ENCODE results near the gene NEDD8.

Gene NEDD8

DNA sequence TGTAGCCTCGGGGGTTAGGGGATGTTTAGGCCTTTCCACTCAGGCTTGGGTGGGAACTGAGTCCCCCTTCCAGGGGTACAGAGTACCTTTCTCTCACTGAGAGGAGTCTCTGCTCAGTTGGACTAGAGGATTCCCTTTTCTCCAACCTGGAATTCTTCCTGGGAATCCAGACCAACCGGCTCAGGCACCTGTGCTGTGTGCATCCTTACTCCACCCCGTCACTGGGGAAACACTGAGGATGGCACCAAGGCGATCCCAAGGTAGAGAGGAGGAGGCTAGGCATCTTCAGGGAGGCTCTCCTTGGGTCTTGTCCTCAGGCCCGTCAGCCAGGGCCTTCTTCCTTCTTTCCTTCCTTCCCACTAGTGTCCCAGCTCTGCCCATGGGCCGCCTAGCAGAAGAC, 31.7 kb upstream of the NEDD8 start:
- DNase-seq (ENCODE audit: low spot score): no peak

DNA sequence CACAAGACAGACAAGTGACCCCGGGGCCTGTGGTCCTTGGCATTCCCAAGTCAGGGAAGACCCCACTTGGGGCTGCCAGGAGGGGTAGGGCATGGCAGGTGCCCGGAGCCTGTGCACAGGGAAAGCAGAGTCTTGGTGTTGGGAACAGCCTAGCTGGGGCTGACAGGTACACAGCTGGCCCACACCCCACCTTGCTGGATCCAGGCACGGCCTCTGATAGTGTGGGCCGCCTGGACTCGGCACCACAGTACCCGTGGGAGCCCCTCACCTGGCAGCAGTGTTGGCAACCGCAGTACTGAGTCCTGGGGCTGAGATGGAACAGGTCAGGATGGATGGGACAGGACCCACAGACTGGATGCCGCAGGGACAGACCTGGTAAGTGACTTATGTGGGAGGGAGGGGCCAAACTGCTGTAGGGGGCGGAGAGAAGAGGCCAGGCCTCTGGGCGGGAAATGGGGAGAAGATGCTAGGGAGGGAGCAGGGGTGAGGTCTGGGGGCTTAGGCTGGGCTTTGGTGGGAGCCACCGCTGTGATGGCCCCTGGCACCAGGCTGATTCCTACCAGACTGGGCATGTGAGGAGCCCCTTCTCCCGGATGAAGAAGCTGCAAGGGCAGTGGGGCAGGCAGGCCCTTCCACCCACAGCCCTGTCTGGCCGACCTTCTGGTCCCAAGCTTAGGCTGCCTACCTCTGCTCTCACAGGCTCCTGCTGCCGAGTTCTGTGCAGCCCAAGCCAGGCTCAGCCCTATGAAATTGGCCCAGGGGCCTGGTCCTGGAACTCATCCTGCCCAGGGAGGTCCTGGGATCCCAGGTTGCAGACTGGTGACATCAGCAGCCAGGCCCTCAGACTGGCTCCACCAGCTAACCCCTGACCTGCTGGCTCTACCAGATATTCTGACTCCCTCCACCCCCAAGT, 30.9 kb upstream of the NEDD8 start, which contains the start of gene TGM1:
Gene TGM1 (minus strand): TSS at position 357 of the 913 bp plus-strand sequence. CDS start 825 bp downstream, outside the sequence.
- DNase-seq (ENCODE audit: low spot score): no peak

DNA sequence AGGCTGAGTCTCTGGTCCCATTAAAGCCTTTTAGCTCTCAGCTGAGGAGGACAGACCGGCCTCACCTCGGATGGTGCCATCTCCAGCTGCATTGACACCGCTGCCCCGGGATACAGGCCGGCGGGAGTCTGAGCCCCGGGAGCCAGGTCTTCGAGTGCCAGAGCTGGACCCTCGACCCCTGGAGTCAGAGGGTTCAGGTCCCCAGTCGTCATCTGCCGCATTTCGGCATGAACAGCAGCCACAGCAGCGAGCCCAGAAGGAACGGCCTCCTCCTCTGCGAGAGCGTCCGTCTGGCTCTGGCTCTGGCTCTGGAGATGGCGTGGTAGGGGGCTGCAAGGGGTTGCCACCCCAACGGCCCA, 29.8 kb upstream of the NEDD8 start:
- DNase-seq (ENCODE audit: low spot score): no peak

DNA sequence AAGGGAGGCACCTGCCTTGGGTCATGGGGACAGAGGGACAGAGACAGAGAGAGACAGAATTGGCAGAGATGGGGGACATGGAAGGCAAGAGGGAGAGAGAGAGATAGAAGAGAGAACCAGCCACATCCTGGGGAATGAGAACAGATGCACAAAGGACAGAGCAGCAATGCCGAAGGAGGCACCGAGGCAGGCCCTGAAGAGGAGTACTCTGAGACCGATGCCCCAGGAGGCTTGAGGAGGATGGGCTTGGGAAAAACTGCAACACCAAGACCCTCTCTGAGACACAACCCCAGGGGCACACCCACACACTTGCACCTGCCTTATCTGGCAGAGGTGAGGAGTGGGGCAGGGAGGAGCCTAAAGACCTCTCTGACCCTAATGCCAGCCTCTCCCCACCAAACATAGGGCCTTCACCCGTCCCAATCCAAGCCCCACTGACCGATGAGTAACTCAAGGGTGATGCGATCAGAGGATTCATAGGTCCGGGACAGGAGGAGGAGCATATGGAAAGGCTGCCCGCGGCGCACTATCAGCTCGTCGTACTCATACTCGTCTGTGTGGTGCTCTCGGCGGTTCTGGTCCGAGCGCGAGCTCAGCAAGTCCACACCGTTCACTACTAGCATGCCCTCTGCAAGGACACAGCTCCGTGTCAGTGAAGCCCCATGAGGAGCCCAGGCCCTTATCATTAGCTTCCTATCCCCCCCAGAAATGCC, 29.2 kb upstream of the NEDD8 start:
- no peak for DNase-seq (ENCODE audit: low spot score)

DNA sequence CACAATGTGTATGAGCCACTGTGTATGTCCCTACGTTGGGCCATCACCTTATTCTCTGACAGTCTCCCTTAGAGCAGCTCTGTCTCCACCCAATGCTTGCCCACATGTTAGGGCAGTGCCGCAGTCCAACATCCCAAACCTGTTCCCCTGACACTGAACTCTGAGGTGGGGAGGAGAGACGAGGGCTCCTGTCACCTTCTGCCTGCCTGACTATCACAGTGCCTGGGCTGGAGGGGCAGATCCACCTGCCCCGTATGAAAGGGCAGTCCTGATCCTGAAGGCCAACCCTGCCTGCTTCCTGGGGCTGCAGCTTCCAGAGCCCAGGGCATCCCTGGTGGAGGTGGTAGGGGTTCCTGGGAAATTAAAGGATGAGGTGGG, 28.6 kb upstream of the NEDD8 start:
- no peak for DNase-seq (ENCODE audit: low spot score)

DNA sequence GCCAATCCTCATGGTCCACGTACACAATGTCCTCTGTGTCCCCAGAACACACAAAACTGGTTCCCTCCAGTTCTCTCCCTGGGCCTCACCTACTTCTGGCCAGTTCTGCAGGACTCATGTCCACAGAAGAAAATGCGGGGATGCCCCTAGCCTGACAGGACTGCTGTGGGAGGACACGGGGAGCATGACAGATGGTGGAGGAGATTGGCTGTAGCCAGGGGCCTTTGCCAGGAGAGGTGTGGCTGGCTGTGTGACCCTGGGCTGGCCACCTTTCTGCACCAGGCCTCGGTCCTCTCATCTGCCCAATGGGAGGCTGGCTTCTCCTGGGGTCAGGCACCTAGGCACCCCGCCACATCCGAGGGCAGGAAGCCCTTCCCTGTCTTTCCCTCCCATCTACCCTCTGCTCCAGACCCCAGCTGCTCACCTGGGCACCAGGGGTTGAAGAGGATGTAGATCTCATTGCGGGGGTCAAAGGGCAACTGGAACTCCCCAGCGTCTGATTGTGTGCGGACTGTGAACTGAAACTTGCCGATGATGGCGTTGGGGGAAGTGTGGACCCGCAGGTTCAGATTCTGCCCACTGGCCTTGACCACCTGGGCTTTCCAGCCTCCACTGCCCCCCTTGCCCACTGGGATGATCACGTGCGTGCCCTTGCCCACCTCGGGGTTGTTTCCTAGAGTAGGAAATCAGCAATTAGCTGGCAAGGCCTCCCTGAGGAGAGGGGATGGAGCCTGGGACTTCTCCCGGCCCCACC, 28.0 kb upstream of the NEDD8 start:
- no peak for DNase-seq (ENCODE audit: low spot score)

DNA sequence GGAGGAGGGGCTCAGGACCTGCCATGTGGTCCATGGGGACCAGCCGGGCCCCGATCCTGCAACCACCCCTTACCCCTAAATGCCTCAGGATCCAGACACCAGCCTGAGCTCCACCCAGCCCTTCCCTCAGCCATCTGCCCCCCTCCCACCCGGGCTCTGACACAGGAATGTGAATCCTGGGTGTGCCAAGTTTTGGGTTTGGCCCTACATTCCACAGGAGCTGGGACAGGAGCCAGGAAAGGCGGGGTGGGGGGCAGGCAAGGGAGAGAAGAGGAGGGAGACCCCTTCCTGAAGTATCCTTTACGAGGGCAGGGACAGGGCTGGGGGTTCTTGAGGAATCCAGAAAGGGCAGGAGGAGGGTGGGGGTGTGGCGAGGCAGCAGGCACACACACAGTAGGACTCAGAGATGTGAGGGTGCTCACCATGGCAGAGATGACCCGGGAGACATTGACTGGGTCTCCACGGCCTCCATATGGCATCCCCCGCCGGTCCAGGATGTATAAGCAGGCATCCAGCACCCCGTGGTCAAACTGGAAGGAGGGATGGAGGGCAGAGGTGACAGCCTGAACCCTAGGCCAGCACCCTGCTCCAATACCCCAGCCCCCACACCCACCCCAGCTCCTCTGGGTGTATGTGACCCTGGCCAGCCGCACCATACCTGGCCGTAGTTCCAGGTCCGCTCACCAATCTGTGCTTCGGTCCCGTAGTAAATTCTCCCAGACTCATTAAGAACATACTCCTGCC, 27.3 kb upstream of the NEDD8 start:
- no peak for DNase-seq (ENCODE audit: low spot score)

DNA sequence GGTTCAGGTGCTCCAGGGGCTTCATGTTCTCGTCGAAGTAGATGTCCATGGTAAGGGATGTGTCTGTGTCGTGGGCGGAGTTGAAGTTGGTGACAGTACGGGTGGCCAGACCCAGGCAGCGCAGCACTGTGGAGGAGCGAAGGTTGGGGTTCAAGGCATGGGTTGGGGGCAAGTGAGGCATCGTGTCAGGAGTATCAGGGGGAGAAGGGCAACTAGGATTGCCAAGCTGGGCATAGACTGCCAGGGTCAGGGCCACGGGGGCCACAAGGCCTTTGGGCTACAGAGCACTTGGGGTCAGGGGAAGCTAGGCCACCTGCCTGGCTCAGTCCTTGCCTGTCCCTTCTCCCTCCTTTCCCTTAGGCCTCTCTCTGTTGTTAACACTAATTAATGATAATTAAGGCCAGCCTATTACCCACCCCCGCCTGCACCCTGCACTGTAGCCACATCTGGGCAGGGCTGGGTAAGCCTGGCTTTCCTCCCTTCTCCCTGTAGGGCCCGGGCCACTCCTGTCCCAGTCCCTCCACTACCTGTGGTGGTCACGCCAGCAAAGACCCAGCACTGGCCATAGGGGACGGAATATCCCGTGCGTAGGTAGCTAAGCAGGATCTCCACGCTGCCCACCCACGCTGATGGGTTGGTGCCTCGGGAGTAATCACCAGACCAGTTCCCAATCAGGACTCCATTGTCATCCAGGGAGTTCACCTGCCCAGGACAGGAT, 26.5 kb upstream of the NEDD8 start:
- no peak for DNase-seq (ENCODE audit: low spot score)

DNA sequence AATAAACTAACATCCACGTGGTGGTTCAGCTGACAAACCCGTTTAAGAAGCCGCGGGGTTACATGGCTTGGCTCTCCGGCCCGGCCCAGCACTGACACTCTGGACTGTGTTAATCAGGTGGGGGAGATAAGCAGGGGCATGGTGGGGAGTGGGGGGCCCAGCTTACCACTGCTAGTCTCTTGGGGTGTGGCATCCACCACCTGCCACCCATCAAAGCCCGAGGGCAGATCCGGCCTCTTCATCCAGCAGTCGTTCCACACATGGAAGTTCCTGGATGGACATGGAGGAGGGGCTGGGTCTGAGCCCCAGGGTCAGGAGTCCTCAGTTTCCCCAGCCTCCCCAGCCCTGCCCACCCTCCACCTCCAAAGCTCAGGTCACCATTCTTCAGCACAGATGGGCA, 26.0 kb upstream of the NEDD8 start:
- DNase-seq (ENCODE audit: low spot score): no peak

DNA sequence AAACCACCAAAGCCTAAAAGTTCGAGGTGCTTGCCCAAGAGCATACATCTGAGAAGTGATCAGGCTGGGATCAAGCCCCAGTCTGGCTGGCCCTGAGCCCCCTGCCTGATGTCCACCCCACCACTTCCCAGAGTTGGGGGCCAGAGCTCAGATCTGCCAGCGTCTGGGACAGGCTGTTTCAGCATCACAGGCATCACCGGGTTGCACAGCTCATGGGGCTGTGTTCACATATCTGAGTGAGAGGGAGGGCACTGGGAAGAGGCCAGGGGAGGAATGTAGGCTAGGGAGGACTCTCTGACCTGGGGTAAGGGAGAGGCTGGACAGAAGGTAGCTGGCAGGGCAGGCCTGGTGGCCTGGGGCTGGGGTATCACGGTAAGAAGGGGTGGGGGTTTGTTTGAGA, 24.8 kb upstream of the NEDD8 start:
- DNase-seq (ENCODE audit: low spot score): no peak

DNA sequence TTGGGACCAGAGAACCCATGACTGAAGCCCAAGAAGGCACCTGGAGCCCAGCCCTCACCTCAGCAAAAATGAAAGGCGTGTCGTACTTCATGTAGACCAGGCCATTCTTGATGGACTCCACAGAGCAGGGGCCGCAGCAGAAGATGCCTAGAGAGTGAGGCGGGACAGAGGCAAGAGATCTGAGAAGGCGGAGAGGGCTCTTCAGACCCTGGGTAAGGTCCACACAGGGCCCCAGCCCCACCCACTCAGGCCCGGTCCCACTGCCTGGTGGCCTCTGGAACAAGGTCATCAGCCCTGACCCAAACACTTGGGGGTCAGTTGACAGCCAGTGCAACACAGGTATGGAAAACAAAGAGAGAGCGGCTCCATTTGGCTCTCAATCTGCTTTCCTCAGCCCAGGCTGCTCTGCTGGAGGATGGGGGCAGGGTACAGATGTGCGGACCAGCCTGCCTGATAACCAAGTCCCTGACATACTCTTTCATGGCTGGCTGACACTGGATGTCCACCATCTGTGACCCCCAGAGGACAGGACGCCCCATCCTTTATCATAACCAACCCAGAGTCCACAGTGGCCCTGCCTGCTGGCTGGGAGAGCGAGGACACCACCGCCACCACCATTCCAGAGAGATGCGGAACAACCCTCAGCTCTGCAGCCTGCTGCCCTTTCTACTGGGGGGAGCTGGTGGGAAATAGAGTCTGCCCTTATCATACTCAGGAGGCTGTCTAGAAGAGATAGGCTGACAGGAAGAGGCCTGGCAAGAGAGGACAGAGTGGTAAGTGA, 24.0 kb upstream of the NEDD8 start:
- no peak for DNase-seq (ENCODE audit: low spot score)

DNA sequence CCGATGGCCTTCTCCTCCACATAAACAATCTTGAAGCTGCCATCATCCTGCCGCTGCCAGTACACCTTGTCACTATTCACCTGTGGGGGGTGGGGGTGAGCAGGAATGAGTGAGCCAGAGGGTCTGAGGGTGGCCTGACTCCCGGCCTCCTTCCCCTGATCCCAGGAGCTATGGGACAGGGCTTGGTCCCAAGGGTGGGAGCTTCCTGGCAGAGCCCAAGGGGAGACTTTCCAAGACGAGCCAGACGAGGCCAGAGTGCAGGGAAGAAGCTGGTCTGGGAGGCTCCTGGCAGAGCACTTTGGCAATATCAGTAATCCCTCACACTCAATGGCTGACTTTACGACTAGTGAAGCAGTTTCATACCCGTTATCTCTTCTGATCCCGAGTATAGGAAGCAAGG, 23.3 kb upstream of the NEDD8 start:
- no peak for DNase-seq (ENCODE audit: low spot score)

DNA sequence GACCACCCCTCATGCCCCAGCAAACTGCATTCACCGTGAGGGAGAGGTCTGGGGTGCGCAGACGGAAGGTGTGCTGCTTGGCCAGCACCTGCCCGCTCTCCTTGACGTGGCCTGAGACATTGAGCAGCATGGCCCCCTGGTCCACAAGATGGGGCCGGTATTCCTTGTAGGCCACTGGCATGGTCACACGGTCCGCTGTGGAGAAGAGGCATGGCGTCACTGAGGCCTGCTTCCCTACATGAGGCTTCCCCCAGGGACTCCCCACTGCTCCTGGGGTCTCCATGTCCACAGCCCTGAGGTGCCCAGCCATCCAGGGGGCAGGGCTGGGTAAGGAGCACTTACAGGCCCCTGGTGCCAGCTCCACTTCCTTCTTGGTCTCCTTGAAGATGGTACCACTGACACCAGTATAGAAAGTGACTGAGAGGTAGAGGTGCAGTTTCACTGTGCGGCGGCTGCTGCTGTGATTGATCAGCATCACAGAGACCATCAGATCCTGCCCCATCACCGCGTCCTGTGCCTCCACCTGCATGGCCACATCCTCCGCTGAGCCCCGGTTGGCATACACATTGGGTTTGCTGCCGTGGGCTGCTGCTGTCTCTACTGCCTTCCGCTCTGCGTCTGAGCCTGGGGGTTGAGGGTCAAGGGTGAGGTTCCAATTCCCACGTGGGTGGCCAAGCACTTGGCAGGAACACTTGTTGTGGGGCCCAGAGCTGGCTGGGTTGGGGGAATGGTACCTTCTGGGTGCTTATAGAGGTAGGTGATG, 22.6 kb upstream of the NEDD8 start:
- no peak for DNase-seq (ENCODE audit: low spot score)

DNA sequence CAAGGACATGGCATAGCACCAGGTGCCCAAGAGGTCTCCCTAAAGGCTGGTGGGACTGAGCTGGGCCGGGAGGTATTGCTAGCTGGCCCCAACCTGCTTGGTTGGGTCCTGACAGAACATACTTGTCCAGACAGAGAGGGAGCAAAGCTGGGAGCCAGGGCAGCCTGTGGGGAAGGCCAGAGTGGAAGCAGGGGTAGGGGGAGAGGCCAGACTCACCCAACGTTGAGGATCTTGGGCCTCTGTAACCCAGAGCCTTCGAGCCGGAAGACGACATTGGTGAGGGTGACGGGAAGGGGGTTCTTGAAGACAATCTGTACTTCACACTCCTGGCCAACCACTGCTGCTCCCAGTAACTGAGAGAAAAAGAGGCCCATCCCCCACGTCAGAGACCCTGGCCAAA, 21.8 kb upstream of the NEDD8 start:
- DNase-seq (ENCODE audit: low spot score): no peak

DNA sequence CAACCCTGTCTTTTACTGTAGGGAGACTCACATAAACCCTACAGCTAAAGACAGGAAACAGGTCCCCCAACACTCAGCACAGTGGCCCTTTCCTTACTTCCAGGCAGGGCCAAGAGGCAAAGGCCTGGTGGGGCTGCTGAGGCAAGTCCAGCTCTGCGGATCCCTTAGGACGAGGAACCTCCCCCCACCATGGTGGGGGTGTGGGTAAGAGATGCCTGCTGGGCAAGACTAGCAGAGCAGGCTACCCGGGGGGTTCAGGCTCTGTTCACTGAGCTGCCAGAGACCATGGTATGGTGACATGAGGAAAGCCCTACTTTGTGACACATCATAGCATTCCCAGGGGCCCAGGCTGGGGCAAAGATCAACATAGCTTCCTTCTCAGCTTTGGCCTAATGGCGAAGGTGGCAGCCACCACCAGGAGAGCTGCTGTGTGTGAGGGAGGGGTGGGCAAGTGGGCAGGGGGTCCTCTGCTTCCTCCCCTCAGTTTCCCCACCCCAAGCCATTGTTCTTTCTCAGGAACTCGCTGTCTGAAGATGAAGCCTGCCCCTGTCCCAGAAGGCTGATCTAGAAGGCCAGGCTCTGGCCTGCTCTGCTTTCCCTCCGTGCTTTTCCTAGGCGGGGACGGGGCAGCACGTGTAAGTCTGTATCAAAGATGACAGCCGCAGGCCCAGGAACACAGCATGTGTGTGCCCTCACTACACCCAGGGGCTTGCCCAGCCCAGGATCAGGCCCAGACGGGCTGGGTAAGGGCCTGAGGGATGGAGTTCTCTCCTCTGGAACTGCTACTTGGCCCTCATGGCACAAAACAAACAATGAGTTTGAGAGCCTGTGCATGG, 20.3 kb upstream of the NEDD8 start:
- no peak for DNase-seq (ENCODE audit: low spot score)

DNA sequence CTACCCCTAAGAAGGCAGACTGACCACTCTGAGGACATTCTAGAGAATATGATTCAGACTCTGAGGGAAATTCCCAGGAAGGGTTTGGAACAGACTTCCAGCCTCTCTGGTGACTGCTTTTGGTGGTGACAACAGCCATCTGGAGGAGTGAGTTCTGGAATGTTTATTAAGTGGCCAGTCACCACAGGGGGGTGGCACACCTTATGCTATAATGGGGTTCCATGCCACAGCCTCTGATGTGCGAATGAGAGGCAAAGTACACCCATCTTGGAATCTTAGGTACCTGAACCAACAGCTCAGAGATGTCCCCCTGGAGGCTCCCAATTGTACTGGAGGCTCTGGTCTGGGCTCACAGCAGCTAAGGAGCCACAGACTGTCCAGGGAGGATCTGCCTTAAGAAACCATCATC, 19.7 kb upstream of the NEDD8 start:
- DNase-seq (ENCODE audit: low spot score): no peak

DNA sequence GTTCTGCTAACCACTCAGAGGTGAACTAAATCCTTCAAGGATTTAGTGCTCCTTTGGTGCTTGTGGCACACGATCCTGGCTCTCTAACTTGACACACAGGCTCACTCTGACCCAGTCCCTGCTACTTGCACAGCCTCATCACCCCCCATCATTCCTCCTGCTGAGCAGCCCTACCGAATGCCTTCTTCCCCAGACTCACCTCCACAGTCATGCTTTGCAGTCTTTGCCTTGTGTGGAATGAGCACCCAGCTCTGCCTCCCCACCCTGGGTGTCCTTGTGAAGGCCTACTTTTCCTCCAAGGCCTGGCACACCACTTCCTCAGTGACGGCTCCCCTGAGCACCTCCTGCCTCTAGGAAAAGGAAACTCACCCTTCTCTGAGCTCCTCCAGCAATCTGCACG, 18.2 kb upstream of the NEDD8 start:
- DNase-seq (ENCODE audit: low spot score): no peak

DNA sequence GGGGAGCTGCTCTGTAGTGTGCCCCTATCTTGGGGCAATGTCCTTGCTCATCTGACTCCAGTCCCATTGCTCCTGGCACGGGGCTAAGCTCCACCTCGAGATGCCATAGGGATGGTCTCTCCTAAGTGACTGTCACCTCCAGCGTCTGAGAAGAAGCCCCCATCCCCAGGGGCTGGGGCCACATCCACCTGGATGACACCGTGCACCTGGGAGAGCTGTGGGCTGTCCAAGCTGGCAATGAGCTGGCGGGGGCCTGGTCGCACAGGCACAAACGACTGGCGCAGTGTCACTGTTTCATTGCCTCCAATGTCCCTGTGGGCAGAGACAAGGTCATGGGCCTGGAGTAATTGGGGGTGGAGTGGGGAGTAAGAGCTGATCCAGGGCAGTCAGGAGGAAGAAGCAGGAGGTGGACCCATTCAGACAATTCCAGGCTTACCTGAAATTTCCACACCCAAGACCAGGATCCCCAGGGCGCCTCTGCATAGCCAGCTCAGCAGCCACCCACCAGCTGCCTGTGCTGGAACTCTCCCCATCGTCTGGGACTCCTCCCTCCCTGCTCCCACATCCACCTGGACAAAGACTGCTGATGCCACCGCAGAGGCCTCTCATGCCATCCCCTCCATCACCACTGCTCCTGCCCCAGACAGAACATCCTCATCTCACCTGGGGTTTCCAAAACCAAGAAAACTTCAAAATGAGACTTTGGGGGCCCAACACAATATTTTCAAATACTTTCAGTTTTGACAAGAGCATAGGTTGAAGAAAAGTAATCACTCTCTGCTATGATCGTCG, 17.3 kb upstream of the NEDD8 start:
- no peak for DNase-seq (ENCODE audit: low spot score)
